ENCODE measurements around the gene BMPR1B. TPM values are rescaled to one million over a fixed set of nuclear protein-coding genes. Genes with fewer than 3 reads are reported as not detected.

Gene BMPR1B
- total RNA-seq, 4 donors from 2014 or later, result 0.17 to 0.88 (median 0.35) TPM

DNA sequence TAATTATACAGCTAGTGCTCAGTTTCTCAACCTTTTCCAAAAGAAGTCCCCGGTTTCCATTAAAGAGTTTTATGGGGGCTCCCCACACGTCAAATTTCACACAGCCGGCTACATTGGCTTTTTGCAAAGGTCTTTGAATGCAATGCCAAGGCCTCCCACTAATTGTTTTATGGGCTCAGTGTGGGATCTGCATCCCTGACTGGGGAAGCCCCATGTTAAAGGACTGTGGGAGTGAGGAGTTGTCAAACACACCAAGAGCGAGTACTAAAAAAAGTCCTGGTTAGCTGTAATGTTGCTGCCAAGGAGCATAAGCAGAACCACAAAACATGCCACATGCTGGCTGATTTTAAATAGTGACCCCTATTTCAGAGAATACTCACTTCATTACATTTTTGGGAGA lies 162.6 kb downstream of the BMPR1B start:
- no peak for TF ChIP-seq CTCF (IDR thresholded peaks at IDR 0.05; ENCODE audit: low read depth)

DNA sequence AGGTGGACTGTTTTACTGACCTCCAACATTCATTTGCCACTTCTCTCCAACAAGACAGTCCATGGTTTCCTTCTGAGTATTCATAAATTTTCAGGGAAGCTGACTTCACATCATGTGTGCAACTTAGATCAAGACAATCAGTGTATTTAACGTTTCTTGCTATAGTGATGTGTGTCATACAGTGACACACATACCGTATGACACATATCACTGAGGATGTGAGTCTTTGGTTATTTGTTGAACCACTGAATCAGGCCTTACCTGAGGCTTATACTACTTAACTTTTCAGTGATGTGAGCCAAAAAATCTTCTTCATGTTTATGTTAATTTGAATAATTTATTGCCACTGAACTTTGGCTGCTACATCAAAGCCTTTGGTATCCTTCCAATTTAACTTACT lies 166.8 kb downstream of the BMPR1B start:
- TF ChIP-seq CTCF (IDR thresholded peaks at IDR 0.05; ENCODE audit: low read depth), result no peak

DNA sequence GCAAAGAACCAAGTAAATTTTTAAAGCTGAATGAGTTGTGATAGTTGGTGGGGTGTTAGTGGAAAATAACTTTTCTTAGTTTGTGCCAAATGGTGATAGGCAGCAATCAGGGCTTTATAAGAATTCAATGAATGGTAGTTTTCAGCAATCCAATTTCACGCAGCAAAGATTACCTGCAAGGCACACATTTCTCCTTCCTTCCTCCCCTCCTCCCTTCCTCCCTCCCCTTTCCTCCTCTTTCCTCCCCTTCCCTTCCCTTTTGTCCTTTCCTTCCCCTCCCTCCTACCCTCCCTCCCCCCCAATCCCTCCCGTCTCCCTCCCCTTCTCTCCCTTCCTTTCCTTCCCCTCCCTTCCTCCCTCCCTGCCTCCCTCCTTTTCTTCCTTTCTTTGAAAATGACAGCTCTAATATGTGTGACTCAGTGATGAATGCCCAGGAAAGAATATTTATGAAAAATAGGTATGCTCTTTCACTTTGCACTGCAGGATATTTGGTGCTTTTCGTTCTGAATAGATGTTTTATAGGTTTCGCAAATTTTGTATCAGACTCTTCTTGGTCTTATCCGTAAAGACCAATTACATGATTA lies 168.1 kb downstream of the BMPR1B start:
- no peak for TF ChIP-seq CTCF (IDR thresholded peaks at IDR 0.05; ENCODE audit: low read depth)

DNA sequence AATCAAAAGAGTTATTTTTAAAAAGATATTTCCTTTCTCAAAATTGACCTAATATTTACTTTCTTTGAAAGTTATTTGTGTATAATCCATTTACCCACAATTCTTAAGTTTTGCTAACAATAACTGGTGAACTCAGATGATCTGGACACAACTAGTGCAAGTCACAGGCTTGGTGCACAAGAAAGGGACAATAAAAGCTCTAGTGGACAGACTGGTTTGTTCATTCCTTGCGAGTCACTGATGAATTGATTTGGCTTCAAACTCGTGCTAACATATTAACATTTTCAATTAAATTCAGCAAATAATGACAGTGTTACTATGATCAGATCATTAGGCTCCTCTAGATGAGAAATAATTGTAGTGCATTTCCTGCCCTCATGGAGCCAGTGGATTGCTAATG lies 169.2 kb downstream of the BMPR1B start:
- TF ChIP-seq CTCF (IDR thresholded peaks at IDR 0.05; ENCODE audit: low read depth), result no peak

DNA sequence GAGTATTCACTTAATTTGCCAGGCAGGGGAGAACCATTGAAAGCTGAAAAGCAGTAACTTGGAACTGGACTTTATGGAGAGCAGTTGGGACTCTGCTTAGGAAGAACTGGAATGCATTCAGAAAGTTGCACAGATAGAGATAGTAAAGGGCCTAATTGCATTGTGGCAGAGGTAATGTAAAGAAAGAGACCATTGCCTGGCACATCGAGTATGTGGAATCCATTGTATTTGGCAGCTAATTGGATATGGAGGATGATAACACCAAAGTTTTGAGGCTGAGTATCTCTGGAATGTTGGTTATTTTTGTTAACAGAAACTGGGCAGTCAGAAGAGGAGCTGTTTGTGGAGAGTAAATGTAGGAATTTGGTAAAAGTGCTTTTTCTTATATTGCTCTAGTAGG lies 169.9 kb downstream of the BMPR1B start:
- no peak for TF ChIP-seq CTCF (IDR thresholded peaks at IDR 0.05; ENCODE audit: low read depth)

DNA sequence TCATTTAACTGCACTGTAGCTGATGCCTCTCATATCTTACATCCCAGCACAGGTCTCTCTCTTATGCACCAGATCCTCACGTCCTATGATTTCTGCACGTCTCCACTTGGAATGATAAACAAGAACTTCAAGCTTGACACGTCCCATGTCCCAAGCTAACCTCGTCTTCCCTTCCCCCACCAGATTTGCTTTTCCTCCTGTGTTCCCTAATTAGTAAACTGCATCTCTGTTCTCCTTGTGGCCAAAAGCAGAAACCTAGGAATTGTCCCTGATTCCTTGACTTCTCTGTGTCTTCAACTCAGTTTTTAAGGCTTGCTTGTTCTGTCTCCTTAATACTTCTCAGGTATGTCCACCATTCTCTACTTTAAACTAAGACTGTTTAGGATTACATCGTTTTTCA lies 171.9 kb downstream of the BMPR1B start:
- TF ChIP-seq CTCF (IDR thresholded peaks at IDR 0.05; ENCODE audit: low read depth), result no peak

DNA sequence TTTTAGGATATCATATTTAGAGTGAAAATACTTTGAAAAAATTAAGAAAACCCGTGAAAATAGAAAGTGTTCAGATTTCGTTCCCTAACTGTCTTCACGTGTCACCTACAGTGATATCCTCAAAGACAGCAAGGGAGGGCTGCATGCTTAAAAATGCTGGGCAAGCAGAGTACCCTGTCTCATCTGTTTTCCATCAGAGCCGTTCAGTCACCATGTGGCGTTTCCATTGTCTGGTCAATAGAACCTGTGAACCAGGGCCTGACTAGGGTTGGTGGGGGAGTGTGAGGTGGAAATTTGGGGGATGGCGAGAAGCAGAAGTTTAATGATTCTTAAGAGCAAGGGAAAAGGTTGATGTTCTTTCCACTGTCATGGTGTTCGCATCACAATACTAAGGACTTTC lies 173.9 kb downstream of the BMPR1B start:
- TF ChIP-seq CTCF (IDR thresholded peaks at IDR 0.05; ENCODE audit: low read depth), result no peak

Data from subcutaneous adipose tissue (tissue), 4 donors.